Bronchial epithelial cell (primary cell): ENCODE data around the gene OR10J5. TPM values are rescaled to one million over a fixed set of nuclear protein-coding genes. Genes with fewer than 3 reads are reported as not detected.

Experiments used
- DNase-seq: peaks from one replicate; pipeline ENCODE4 v3.0.0-alpha.2; 2010; ENCODE audit warnings: low read depth
- FAIRE-seq: peaks from 2 replicates; lab custom pipeline; 2011; peaks lifted over from hg19 to GRCh38; lab: Jason Lieb, UNC
- H3K27me3 ChIP-seq: 2 replicates; pipeline ENCODE4 v1.5.1; 2011; ENCODE audit warnings: low read length; ENCODE audit not compliant: control insufficient read depth, insufficient read depth
- H3K36me3 ChIP-seq: 2 replicates; pipeline ENCODE4 v1.5.1; 2011; ENCODE audit warnings: low read length; ENCODE audit not compliant: control insufficient read depth, insufficient read depth
- H3K4me3 ChIP-seq: 2 replicates; pipeline ENCODE4 v1.5.1; 2011; ENCODE audit warnings: mild to moderate bottlenecking, low read depth, low read length, control low read depth
- total RNA-seq: library from RNA; depleted of rRNA; stranded (reverse); fragments of >200 nt; gene quantifications from 2 replicates; pipeline ENCODE4 v1.2.1, GENCODE V29; 2014
- TF ChIP-seq, protein P1 (sequence below): IDR thresholded peaks from 2 replicates; pipeline ENCODE4 v1.5.1; 2011; ENCODE audit warnings: mild to moderate bottlenecking, moderate library complexity, low read length, control low read depth, inconsistent platforms; ENCODE audit not compliant: insufficient read depth, severe bottlenecking

OR10J5 gene
- total RNA-seq, 1 donor from 2014 or later = not detected

GRCh38 chr1:159562680-159563079, 26.9 kb upstream of the OR10J5 start:
- no peak for DNase-seq
- TF ChIP-seq, protein P1, sequence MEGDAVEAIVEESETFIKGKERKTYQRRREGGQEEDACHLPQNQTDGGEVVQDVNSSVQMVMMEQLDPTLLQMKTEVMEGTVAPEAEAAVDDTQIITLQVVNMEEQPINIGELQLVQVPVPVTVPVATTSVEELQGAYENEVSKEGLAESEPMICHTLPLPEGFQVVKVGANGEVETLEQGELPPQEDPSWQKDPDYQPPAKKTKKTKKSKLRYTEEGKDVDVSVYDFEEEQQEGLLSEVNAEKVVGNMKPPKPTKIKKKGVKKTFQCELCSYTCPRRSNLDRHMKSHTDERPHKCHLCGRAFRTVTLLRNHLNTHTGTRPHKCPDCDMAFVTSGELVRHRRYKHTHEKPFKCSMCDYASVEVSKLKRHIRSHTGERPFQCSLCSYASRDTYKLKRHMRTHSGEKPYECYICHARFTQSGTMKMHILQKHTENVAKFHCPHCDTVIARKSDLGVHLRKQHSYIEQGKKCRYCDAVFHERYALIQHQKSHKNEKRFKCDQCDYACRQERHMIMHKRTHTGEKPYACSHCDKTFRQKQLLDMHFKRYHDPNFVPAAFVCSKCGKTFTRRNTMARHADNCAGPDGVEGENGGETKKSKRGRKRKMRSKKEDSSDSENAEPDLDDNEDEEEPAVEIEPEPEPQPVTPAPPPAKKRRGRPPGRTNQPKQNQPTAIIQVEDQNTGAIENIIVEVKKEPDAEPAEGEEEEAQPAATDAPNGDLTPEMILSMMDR = no peak
- H3K27me3 ChIP-seq = no peaks in the 10 kb centered on the region

DNA sequence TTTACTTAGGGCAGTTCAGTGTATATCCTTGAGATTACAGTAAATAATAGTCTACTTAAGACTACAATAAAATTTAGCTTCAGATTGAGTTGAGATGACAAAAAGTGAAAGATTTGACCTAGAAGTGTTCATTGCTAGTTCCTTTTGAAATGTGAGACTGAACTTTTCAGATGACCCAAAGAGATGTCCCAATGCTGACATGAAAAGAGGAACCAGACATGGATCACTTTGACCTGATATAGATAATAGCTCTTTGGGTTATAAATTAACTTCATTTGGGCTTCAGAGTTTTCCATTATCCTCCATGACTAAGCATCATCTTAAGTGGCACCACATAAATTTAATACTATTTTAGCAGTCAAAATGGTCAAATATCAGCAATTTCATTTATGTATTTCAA, 25.7 kb upstream of the OR10J5 start:
- no peaks in the 10 kb centered on the region for H3K27me3 ChIP-seq
- TF ChIP-seq, protein P1 = no peak
- DNase-seq = no peak
- no peaks in the 10 kb centered on the region for H3K36me3 ChIP-seq
- no peak for FAIRE-seq
- no peak overlapping the region for H3K4me3 ChIP-seq

More at GRCh38 chr1:159562680-159563079, 26.9 kb upstream of the OR10J5 start:
- Histone ChIP-seq H3K36me3 (no peaks in the 10 kb centered on the region), H3K4me3 (no peak overlapping the region)
- no peak for FAIRE-seq

GRCh38 chr1:159560599-159560998, 24.8 kb upstream of the OR10J5 start:
- no peak overlapping the region for H3K4me3 ChIP-seq
- no peaks in the 10 kb centered on the region for H3K27me3 ChIP-seq
- TF ChIP-seq, protein P1 = no peak
- FAIRE-seq = no peak
- DNase-seq = no peak
- no peaks in the 10 kb centered on the region for H3K36me3 ChIP-seq

- FAIRE-seq (no peak), DNase-seq (no peak)
- Histone ChIP-seq H3K27me3 (no peaks in the 10 kb centered on the region), H3K4me3 (no peak overlapping the region), H3K36me3 (no peaks in the 10 kb centered on the region)
- TF ChIP-seq, protein P1 = no peak
Measured at GRCh38 chr1:159556931-159557369, 21.1 kb upstream of the OR10J5 start.

DNA sequence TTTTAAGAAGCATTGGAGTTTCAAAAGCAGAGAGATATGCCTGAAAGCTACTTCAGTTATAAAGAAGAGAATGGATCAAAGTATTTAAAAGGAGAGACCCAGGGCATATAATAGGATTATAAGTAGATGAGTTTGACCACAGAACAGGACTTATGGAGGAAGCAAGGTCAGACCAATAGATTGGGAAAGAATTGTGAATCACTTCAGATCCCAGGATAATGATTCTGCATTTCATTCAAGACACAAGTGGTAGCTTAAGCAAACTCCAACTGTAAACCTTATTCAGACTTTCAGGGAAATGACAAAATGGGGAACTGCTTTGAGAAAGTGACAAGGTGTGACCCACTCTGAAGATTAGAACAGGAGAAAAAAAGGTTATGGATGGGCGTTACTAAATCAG, 18.9 kb upstream of the OR10J5 start:
- no peaks in the 10 kb centered on the region for H3K36me3 ChIP-seq
- no peak overlapping the region for H3K4me3 ChIP-seq
- DNase-seq (no peak), FAIRE-seq (no peak)
- no peaks in the 10 kb centered on the region for H3K27me3 ChIP-seq
- TF ChIP-seq, protein P1 = no peak

DNA sequence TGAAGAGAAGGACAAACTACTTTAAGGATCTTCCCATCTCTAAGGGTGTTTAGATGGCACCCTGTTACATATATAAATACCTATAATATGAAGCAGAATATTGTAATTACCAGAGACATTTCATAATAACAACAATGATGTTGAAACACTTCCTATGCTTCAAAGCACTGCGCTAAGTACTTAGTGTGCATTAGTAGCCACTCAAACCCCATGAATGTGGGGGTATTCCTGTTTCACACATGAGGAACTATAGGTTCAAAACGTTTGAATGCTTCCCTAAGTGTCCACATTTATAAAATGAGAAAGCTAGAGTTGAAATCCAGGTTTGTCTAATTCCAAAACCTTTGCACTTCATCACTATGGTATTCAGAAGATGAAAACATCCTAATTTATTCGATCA, 18.5 kb upstream of the OR10J5 start:
- no peak for DNase-seq
- FAIRE-seq = no peak
- TF ChIP-seq, protein P1 = no peak

More for the DNA sequence above, 18.5 kb upstream of the OR10J5 start:
- Histone ChIP-seq H3K4me3 (no peak overlapping the region), H3K36me3 (no peaks in the 10 kb centered on the region), H3K27me3 (no peaks in the 10 kb centered on the region)
